Measurements from ENCODE around the gene AFF3.

The AFF3 gene

DNA sequence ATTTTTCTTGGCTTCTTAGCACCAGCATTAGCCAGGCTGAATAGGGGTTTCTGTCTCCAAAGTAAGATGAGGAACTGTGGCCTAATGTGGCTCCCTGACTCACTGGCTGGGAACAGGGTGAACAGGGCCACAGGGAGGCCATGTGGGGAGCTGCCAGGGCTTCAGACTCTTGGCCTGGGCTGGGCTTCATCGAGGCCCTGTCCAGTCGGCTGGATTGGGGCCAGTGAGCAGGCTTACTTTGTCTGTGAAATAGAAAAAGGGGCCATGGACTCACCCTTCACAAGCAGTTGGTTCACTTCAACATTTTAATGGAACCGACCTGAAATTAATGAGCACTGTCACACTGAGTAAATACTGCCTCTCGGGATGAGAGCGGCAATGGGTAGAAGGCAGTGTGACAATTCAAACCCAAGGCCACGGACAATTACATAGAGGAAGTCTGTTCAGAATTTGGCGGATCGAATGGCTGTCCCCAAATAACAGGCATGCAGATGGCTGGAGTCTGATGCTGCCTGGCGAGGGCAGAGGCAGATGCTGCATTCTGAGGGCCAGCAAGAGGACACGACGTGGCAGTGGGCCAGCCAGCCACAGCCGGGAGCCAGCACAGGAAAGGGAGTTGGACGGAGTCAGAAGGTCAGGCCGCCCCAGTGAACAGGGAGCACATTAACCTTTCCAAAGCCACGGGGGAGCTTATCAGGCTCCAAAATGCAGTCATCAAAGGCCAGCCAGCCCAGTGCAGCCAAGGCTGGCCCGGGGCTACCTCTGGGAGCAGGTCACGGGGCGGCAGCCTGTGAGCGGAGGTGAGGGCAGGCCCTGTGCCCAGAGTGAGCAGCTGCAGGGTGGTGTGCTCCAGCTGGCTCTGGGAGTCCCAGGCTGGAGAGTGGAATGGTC lies 506.0 kb downstream of the AFF3 start:
- Histone ChIP-seq H3K36me3 (ENCODE audit: low read depth) (no peaks in the 10 kb centered on the region), H3K9me3 (ENCODE audit: severe bottlenecking) (no peaks in the 10 kb centered on the region), H3K27me3 (ENCODE audit: insufficient read depth, poor library complexity, severe bottlenecking) (no peaks in the 10 kb centered on the region), H3K4me3 (ENCODE audit: severe bottlenecking) (no peak overlapping the region), H3K27ac (ENCODE audit: poor library complexity, severe bottlenecking) (no peak overlapping the region), H3K4me1 (ENCODE audit: insufficient read depth, poor library complexity, severe bottlenecking) (no peaks in the 10 kb centered on the region)
- ATAC-seq (ENCODE audit: low read depth) (no peak), DNase-seq (ENCODE audit: low spot score) (no peak)
- TF ChIP-seq, protein P1, sequence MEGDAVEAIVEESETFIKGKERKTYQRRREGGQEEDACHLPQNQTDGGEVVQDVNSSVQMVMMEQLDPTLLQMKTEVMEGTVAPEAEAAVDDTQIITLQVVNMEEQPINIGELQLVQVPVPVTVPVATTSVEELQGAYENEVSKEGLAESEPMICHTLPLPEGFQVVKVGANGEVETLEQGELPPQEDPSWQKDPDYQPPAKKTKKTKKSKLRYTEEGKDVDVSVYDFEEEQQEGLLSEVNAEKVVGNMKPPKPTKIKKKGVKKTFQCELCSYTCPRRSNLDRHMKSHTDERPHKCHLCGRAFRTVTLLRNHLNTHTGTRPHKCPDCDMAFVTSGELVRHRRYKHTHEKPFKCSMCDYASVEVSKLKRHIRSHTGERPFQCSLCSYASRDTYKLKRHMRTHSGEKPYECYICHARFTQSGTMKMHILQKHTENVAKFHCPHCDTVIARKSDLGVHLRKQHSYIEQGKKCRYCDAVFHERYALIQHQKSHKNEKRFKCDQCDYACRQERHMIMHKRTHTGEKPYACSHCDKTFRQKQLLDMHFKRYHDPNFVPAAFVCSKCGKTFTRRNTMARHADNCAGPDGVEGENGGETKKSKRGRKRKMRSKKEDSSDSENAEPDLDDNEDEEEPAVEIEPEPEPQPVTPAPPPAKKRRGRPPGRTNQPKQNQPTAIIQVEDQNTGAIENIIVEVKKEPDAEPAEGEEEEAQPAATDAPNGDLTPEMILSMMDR (IDR thresholded peaks at IDR 0.05; ENCODE audit: poor library complexity, severe bottlenecking), result no peak

DNA sequence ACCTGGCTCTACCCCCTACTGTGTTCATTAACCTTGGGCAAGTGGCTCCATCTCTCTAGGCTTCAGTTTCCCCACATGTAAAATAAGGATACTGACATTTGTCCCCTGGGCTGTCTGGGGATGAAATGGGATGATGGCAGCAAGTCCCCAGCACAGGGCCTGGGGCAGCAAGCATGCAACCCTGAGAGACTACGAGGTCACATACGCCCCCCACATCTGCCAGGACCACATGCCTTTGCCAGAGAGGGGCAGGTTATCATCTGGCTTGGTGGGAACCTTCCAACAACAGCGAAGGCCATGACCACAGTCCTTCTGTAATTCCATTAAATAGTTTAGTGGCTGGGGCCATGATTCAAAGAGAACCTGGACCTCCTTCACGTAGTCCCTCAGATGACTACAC lies 506.7 kb downstream of the AFF3 start:
- Histone ChIP-seq H3K4me3 (ENCODE audit: severe bottlenecking) (no peak overlapping the region), H3K4me1 (ENCODE audit: insufficient read depth, poor library complexity, severe bottlenecking) (no peaks in the 10 kb centered on the region), H3K9me3 (ENCODE audit: severe bottlenecking) (no peaks in the 10 kb centered on the region), H3K27me3 (ENCODE audit: insufficient read depth, poor library complexity, severe bottlenecking) (no peaks in the 10 kb centered on the region), H3K27ac (ENCODE audit: poor library complexity, severe bottlenecking) (no peak overlapping the region), H3K36me3 (ENCODE audit: low read depth) (no peaks in the 10 kb centered on the region)
- ATAC-seq (ENCODE audit: low read depth) (no peak), DNase-seq (ENCODE audit: low spot score) (no peak)
- TF ChIP-seq, protein P1 (IDR thresholded peaks at IDR 0.05; ENCODE audit: poor library complexity, severe bottlenecking), result no peak

DNA sequence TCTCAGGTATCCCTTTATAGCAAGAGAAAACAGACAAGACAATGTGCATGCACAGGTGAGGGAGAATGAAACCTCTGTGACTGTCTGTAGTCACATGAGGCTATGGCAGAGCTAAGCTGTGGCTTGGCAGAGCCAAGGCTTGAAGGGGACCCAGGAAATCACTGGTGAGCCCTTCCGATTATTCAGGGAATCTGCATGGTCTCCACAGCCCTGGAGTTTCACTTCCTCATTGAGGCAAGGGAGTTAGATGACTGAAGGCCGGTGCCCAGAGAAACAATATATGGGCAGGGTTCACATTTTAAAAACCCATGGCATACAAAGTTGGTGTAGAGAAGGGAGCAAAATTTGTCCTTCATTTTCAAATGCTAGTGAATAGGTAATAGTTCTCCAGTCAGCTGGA lies 508.2 kb downstream of the AFF3 start:
- H3K9me3 ChIP-seq (ENCODE audit: severe bottlenecking), result no peaks in the 10 kb centered on the region
- H3K27ac ChIP-seq (ENCODE audit: poor library complexity, severe bottlenecking), result no peak overlapping the region
- H3K27me3 ChIP-seq (ENCODE audit: insufficient read depth, poor library complexity, severe bottlenecking), result no peaks in the 10 kb centered on the region
- ATAC-seq (ENCODE audit: low read depth) (no peak), DNase-seq (ENCODE audit: low spot score) (no peak)
- no peaks in the 10 kb centered on the region for H3K4me1 ChIP-seq (ENCODE audit: insufficient read depth, poor library complexity, severe bottlenecking)
- TF ChIP-seq, protein P1 (IDR thresholded peaks at IDR 0.05; ENCODE audit: poor library complexity, severe bottlenecking), result no peak
- H3K36me3 ChIP-seq (ENCODE audit: low read depth), result no peaks in the 10 kb centered on the region
- H3K4me3 ChIP-seq (ENCODE audit: severe bottlenecking), result no peak overlapping the region

DNA sequence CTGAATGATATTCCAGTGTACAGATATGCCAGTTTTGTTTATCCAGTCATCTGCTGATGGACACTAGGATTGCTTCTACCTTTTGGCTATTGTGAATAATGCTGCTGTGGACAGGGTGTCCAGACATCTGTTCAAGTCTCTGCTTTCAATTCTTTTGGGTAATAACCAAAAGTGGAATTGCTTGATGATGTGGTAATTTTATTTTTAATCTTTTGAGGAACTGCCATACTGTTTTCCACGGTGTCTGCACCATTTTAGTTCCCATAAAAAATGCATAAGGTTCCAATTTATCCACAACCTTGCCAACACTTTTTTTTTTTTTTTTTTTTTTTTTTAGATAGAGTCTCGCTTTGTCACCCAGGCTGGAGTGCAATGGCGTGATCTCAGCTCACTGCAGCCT lies 510.7 kb downstream of the AFF3 start:
- DNase-seq (ENCODE audit: low spot score) (no peak), ATAC-seq (ENCODE audit: low read depth) (no peak)
- Histone ChIP-seq H3K27ac (ENCODE audit: poor library complexity, severe bottlenecking) (no peak overlapping the region), H3K4me3 (ENCODE audit: severe bottlenecking) (no peak overlapping the region), H3K36me3 (ENCODE audit: low read depth) (no peaks in the 10 kb centered on the region), H3K9me3 (ENCODE audit: severe bottlenecking) (no peaks in the 10 kb centered on the region), H3K4me1 (ENCODE audit: insufficient read depth, poor library complexity, severe bottlenecking) (no peaks in the 10 kb centered on the region), H3K27me3 (ENCODE audit: insufficient read depth, poor library complexity, severe bottlenecking) (no peaks in the 10 kb centered on the region)
- TF ChIP-seq, protein P1 (IDR thresholded peaks at IDR 0.05; ENCODE audit: poor library complexity, severe bottlenecking), result no peak

DNA sequence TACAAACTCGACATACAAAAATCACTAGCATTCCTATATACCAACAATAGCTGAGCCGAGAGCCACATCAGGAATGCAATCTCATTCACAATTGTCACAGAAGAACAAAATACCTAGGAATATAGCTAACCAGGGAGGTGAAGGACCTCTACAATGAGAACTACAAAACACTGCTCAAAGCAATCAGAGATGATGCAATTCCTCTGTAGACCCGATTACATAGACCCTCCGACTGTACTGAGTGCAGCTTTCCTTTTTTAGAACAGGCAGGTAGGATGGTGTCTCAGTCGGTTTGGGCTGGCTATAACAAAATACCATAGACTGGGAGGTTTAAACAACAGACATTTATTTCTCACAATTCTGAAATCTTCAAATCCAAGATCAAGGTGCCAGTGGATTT lies 513.1 kb downstream of the AFF3 start:
- Histone ChIP-seq H3K4me3 (ENCODE audit: severe bottlenecking) (no peak overlapping the region), H3K4me1 (ENCODE audit: insufficient read depth, poor library complexity, severe bottlenecking) (no peaks in the 10 kb centered on the region), H3K36me3 (ENCODE audit: low read depth) (no peaks in the 10 kb centered on the region), H3K9me3 (ENCODE audit: severe bottlenecking) (no peaks in the 10 kb centered on the region), H3K27ac (ENCODE audit: poor library complexity, severe bottlenecking) (no peak overlapping the region), H3K27me3 (ENCODE audit: insufficient read depth, poor library complexity, severe bottlenecking) (no peaks in the 10 kb centered on the region)
- ATAC-seq (ENCODE audit: low read depth) (no peak), DNase-seq (ENCODE audit: low spot score) (no peak)
- TF ChIP-seq, protein P1 (IDR thresholded peaks at IDR 0.05; ENCODE audit: poor library complexity, severe bottlenecking), result no peak

All from RWPE2 (cell line).